OCI-LY3 (cell line): ENCODE measurements around the gene TRIM29.

ENCODE experiments used
- H2AFZ ChIP-seq: fragments of 200-600, 300-600 bp; shearing (Covaris generic); 2 replicates; pipeline ENCODE4 v1.6.0; 2014; ENCODE audit warnings: antibody characterized with exemption, low read depth, low read length
- H3K27ac ChIP-seq: fragments of 200-600, 300-600 bp; sonication (generic); 2 replicates; pipeline ENCODE4 v1.5.1; 2014; ENCODE audit warnings: mild to moderate bottlenecking, low read length, moderate library complexity, mixed read lengths
- H3K27me3 ChIP-seq: fragments of 200-600, 300-600 bp; sonication (generic); 2 replicates; pipeline ENCODE4 v1.6.1; 2014; ENCODE audit warnings: low read depth, low read length, mixed read lengths
- H3K36me3 ChIP-seq: fragments of 200-600, 300-600 bp; sonication (generic); replicated peaks from 2 replicates; pipeline ENCODE3; 2014; ENCODE audit warnings: low read depth, low read length, mixed read lengths
- H3K4me1 ChIP-seq: fragments of 300-600, 200-600 bp; sonication (generic); 2 replicates; pipeline ENCODE4 v1.6.1; 2014; ENCODE audit warnings: low read length, mixed read lengths
- H3K4me2 ChIP-seq: fragments of 200-600, 300-600 bp; sonication (generic); 2 replicates; pipeline ENCODE4 v1.6.1; 2014; ENCODE audit warnings: low read length, mixed read lengths
- H3K4me3 ChIP-seq: fragments of 300-600, 200-600 bp; sonication (generic); 2 replicates; pipeline ENCODE4 v1.5.1; 2014; ENCODE audit warnings: antibody characterized with exemption, mild to moderate bottlenecking, low read length, moderate library complexity
- H3K79me2 ChIP-seq: fragments of 300-600, 200-600 bp; shearing (Covaris generic); 2 replicates; pipeline ENCODE4 v1.6.1; 2014; ENCODE audit warnings: mild to moderate bottlenecking, low read length, mixed read lengths
- H3K9ac ChIP-seq: fragments of 300-600, 200-600 bp; shearing (Covaris generic); 2 replicates; pipeline ENCODE4 v1.6.0; 2014; ENCODE audit warnings: mild to moderate bottlenecking, low read length, moderate library complexity
- H3K9me3 ChIP-seq: fragments of 200-600, 300-600 bp; shearing (Covaris generic); 2 replicates; pipeline ENCODE4 v1.6.1; 2014; ENCODE audit warnings: low read length, mixed read lengths; ENCODE audit not compliant: insufficient read depth
- H4K20me1 ChIP-seq: fragments of 200-600, 300-600 bp; sonication (generic); 2 replicates; pipeline ENCODE4 v1.6.1; 2016; ENCODE audit warnings: low read length, mixed read lengths; ENCODE audit not compliant: insufficient read depth
- CTCF ChIP-seq: fragments of 200-600, 300-600 bp; sonication (generic); IDR thresholded peaks from 2 replicates; pipeline ENCODE4 v1.5.1; 2014; ENCODE audit warnings: antibody characterized with exemption, low read length, low read depth
- EZH2phosphoT487 ChIP-seq: fragments of 200-600 bp; shearing (Covaris generic); IDR thresholded peaks from 2 replicates; pipeline ENCODE4 v1.6.1; 2018; ENCODE audit warnings: antibody characterized with exemption, mixed run types, low read depth

Gene TRIM29

GRCh38 chr11:120065176-120065575, 72.7 kb downstream of the TRIM29 start:
- peaks cover 16% of the 10 kb centered on the region for H3K27me3 ChIP-seq
- no peaks in the 10 kb centered on the region for H3K9me3 ChIP-seq
- peaks cover 25% of the 10 kb centered on the region for H3K4me1 ChIP-seq
- H4K20me1 ChIP-seq, result no peaks in the 10 kb centered on the region
- TF ChIP-seq EZH2phosphoT487, result no peak
- H3K9ac ChIP-seq, result no peak overlapping the region
- H3K4me3 ChIP-seq, result no peak overlapping the region
- H3K4me2 ChIP-seq, result no peak overlapping the region
- H3K79me2 ChIP-seq, result no peaks in the 10 kb centered on the region
- H3K27ac ChIP-seq, result no peak overlapping the region
- no peaks in the 10 kb centered on the region for H3K36me3 ChIP-seq
- H2AFZ ChIP-seq, result no peak overlapping the region

GRCh38 chr11:120064341-120064740, 73.6 kb downstream of the TRIM29 start:
- Histone ChIP-seq H2AFZ (no peak overlapping the region), H3K79me2 (no peaks in the 10 kb centered on the region), H3K27ac (no peak overlapping the region), H4K20me1 (no peaks in the 10 kb centered on the region), H3K27me3 (peaks cover 24% of the 10 kb centered on the region), H3K4me1 (peaks cover 25% of the 10 kb centered on the region), H3K9ac (no peak overlapping the region), H3K4me3 (no peak overlapping the region), H3K36me3 (no peaks in the 10 kb centered on the region), H3K9me3 (no peaks in the 10 kb centered on the region), H3K4me2 (no peak overlapping the region)
- no peak for TF ChIP-seq EZH2phosphoT487
- TF ChIP-seq CTCF, result no peak

GRCh38 chr11:120063686-120064340, 74.1 kb downstream of the TRIM29 start:
- TF ChIP-seq CTCF, result no peak
- TF ChIP-seq EZH2phosphoT487, result no peak
- Histone ChIP-seq H3K4me3 (no peak overlapping the region), H3K9ac (no peak overlapping the region), H2AFZ (no peak overlapping the region), H3K4me1 (peaks cover 25% of the 10 kb centered on the region), H3K79me2 (no peaks in the 10 kb centered on the region), H3K36me3 (no peaks in the 10 kb centered on the region), H3K9me3 (no peaks in the 10 kb centered on the region), H3K27ac (no peak overlapping the region), H4K20me1 (no peaks in the 10 kb centered on the region), H3K27me3 (peaks cover 24% of the 10 kb centered on the region; the same call in 1 of the 2 replicates), H3K4me2 (no peak overlapping the region)

GRCh38 chr11:120062561-120062930, 75.4 kb downstream of the TRIM29 start:
- H3K27ac ChIP-seq, result no peak overlapping the region
- H4K20me1 ChIP-seq, result no peaks in the 10 kb centered on the region
- H3K27me3 ChIP-seq, result peaks cover 24% of the 10 kb centered on the region; the same call in 1 of the 2 replicates
- peaks cover 18% of the 10 kb centered on the region for H3K4me1 ChIP-seq
- H3K36me3 ChIP-seq, result no peaks in the 10 kb centered on the region
- no peaks in the 10 kb centered on the region for H3K9me3 ChIP-seq
- no peak overlapping the region for H3K4me3 ChIP-seq
- no peak overlapping the region for H3K4me2 ChIP-seq
- H2AFZ ChIP-seq, result no peak overlapping the region
- H3K9ac ChIP-seq, result no peak overlapping the region
- H3K79me2 ChIP-seq, result no peaks in the 10 kb centered on the region
- TF ChIP-seq EZH2phosphoT487, result no peak
- no peak for TF ChIP-seq CTCF
